Endothelial cell of umbilical vein (primary cell): Measurements from ENCODE around the gene TLR9. TPM values are rescaled to one million over a fixed set of nuclear protein-coding genes. Genes with fewer than 3 reads are reported as not detected.

Experiments
- BruUV-seq: library from RNA; stranded (reverse); fragments of 400-500 nt; replicated peaks from 2 replicates; lab custom pipeline; 2021; lab: Mats Ljungman, UMichigan
- CTCF ChIA-PET: fragments of 300-600, 350-600 bp; sonication (Branson Sonifier 250); formaldehyde crosslinking; loops from one replicate; lab custom pipeline; 2021; ENCODE audit warnings: antibody characterized with exemption, inconsistent platforms; lab: Charles Lee
- POLR2A ChIA-PET: fragments of 300-600, 350-600 bp; sonication (Branson Sonifier 250); formaldehyde crosslinking; loops from one replicate; lab custom pipeline; 2021; ENCODE audit warnings: antibody characterized with exemption, inconsistent platforms; lab: Charles Lee
- DNase-seq: peaks from one replicate; pipeline ENCODE4 v3.0.0-alpha.2; 2011; ENCODE audit warnings: low read depth, low spot score
- FAIRE-seq: peaks from 2 replicates; lab custom pipeline; 2011; peaks lifted over from hg19 to GRCh38; lab: Jason Lieb, UNC
- H2AFZ ChIP-seq: 2 replicates; pipeline ENCODE4 v1.6.0; 2012; ENCODE audit warnings: low read depth, low read length, control low read depth, inconsistent platforms
- H3K27ac ChIP-seq: 2 replicates; pipeline ENCODE4 v1.5.1; 2011; ENCODE audit warnings: low read depth, mild to moderate bottlenecking, control low read depth, low read length, moderate library complexity; ENCODE audit not compliant: insufficient read depth
- H3K27me3 ChIP-seq, 2 experiments: 2 replicates each; pipeline versions ENCODE4 v1.6.0 to v1.6.1; 2011; ENCODE audit warnings: low read length in 2 of 2, mixed read lengths in 1 of 2; ENCODE audit not compliant: control insufficient read depth in 2 of 2, insufficient read depth in 2 of 2
- H3K36me3 ChIP-seq, 2 experiments: 2 replicates in 1 of 2; 3 replicates in 1 of 2; pipeline ENCODE4 v1.5.1; 2011; ENCODE audit warnings: low read length in 2 of 2, mild to moderate bottlenecking in 1 of 2, moderate library complexity in 1 of 2; ENCODE audit not compliant: control insufficient read depth in 2 of 2, insufficient read depth in 2 of 2; ENCODE audit errors: extremely low read depth in 1 of 2
- H3K4me1 ChIP-seq: 3 replicates; pipeline ENCODE4 v1.5.1; 2011; ENCODE audit warnings: mild to moderate bottlenecking, low read length; ENCODE audit not compliant: control insufficient read depth, insufficient read depth; ENCODE audit errors: extremely low read depth
- H3K4me2 ChIP-seq: 2 replicates; pipeline ENCODE4 v1.6.1; 2011; ENCODE audit warnings: low read length, control low read depth, mixed read lengths; ENCODE audit not compliant: insufficient read depth
- H3K4me3 ChIP-seq, 3 experiments: fragments of 200-600 bp in 1 of 3; sonication (generic), shearing (Covaris generic) in 1 of 3; replicated peaks in 1 of 3; 2 replicates each; pipeline ENCODE4 v1.5.1; 2011 to 2016; ENCODE audit warnings: control low read depth in 3 of 3, low read length in 3 of 3, mild to moderate bottlenecking in 2 of 3, inconsistent platforms in 1 of 3, low read depth in 1 of 3, moderate library complexity in 1 of 3; ENCODE audit not compliant: insufficient read depth in 1 of 3
- H3K79me2 ChIP-seq: 2 replicates; pipeline ENCODE4 v1.6.0; 2012; ENCODE audit warnings: low read length, inconsistent platforms; ENCODE audit not compliant: control insufficient read depth, insufficient read depth
- H3K9ac ChIP-seq: replicated peaks from 2 replicates; pipeline ENCODE3; 2011; ENCODE audit warnings: low read length, control low read depth; ENCODE audit not compliant: insufficient read depth; ENCODE audit errors: extremely low read depth
- H3K9me1 ChIP-seq: replicated peaks from 3 replicates; pipeline ENCODE4 v1.6.0; 2011; ENCODE audit warnings: mild to moderate bottlenecking, low read length; ENCODE audit not compliant: control insufficient read depth, insufficient read depth; ENCODE audit errors: extremely low read depth
- H3K9me3 ChIP-seq: replicated peaks from 2 replicates; pipeline ENCODE4 v1.5.1; 2012; ENCODE audit warnings: low read length, inconsistent platforms; ENCODE audit not compliant: control insufficient read depth, insufficient read depth
- H4K20me1 ChIP-seq: replicated peaks from 2 replicates; pipeline ENCODE3; 2011; ENCODE audit warnings: mild to moderate bottlenecking, low read length; ENCODE audit not compliant: control insufficient read depth, insufficient read depth; ENCODE audit errors: extremely low read depth
- CTCF ChIP-seq, 2 donors: IDR thresholded peaks; 1 replicate in 1 of 2; 2 replicates in 1 of 2; pipeline ENCODE4 v1.5.1; 2011; ENCODE audit warnings: low read length in 2 of 2, mild to moderate bottlenecking in 2 of 2, moderate library complexity in 2 of 2, control low read depth in 1 of 2, inconsistent platforms in 1 of 2, low read depth in 1 of 2; ENCODE audit not compliant: insufficient read depth in 1 of 2; ENCODE audit errors: extremely low read depth in 1 of 2
- EZH2 ChIP-seq: IDR thresholded peaks from 2 replicates; pipeline ENCODE4 v1.6.1; 2012; ENCODE audit warnings: borderline replicate concordance, low read depth, mild to moderate bottlenecking, moderate library complexity, low read length, inconsistent platforms; ENCODE audit not compliant: severe bottlenecking
- FOS ChIP-seq: IDR thresholded peaks from 2 replicates; pipeline ENCODE4 v1.6.1; 2011; ENCODE audit warnings: mild to moderate bottlenecking, low read length, moderate library complexity, borderline replicate concordance; ENCODE audit not compliant: insufficient read depth
- GATA2 ChIP-seq: IDR thresholded peaks from 2 replicates; pipeline ENCODE4 v1.7.0; 2011; ENCODE audit warnings: low read depth, mild to moderate bottlenecking, moderate library complexity, mixed read lengths, low read length; ENCODE audit not compliant: insufficient read length, insufficient read depth
- JUN ChIP-seq: IDR thresholded peaks from 2 replicates; pipeline ENCODE4 v1.6.1; 2011; ENCODE audit warnings: borderline replicate concordance, low read depth; ENCODE audit not compliant: insufficient read length, insufficient read depth
- MYC ChIP-seq: IDR thresholded peaks from one replicate; pipeline ENCODE4 v1.6.1; 2011; ENCODE audit warnings: mild to moderate bottlenecking, low read depth, low read length
- POLR2A ChIP-seq: IDR thresholded peaks from 2 replicates; pipeline ENCODE4 v1.6.1; 2012; ENCODE audit warnings: low read depth, mild to moderate bottlenecking, control low read depth, low read length
- POLR2AphosphoS5 ChIP-seq: IDR thresholded peaks from 2 replicates; pipeline ENCODE4 v1.6.1; 2012; ENCODE audit warnings: low read depth, mild to moderate bottlenecking, control low read depth, low read length, moderate library complexity; ENCODE audit not compliant: insufficient read depth
- dilution Hi-C: fragments of 300-500 bp; cut with MboI; formaldehyde crosslinking; loops from one replicate; pipeline ENCODE4 v1.15.0; 2019; ENCODE audit warnings: low sequenced_read_pairs; ENCODE audit not compliant: extremely low pct_ligation_motif_present
- intact Hi-C: fragments of 100-400 bp; cut with micrococcal nuclease; formaldehyde crosslinking; loops from one replicate; pipeline ENCODE4 v1.10.0; 2022
- polyA plus RNA-seq, 4 experiments: library from polyadenylated mRNA; depleted of rRNA in 3 of 4; stranded (reverse) in 3 of 4; unstranded in 1 of 4; fragments of >200 nt; gene quantifications; 2 replicates each; pipeline versions ENCODE4 v1.2.1 to v1.2.3, GENCODE V29; 2011 to 2012; ENCODE audit warnings: missing spikeins in 1 of 4
- total RNA-seq: library from RNA; stranded (reverse); gene quantifications from 2 replicates; pipeline ENCODE4 v1.2.3, GENCODE V29; 2021
- TF ChIP-seq, protein P1 (sequence below): IDR thresholded peaks from 2 replicates; pipeline ENCODE4 v1.6.1; 2011; ENCODE audit not compliant: insufficient read depth, insufficient read length

The TLR9 gene
- total and polyA plus RNA-seq, 2 donors (not counting 3 experiments of a cell fraction or from before 2014, with no cell fraction given) = not detected

DNA sequence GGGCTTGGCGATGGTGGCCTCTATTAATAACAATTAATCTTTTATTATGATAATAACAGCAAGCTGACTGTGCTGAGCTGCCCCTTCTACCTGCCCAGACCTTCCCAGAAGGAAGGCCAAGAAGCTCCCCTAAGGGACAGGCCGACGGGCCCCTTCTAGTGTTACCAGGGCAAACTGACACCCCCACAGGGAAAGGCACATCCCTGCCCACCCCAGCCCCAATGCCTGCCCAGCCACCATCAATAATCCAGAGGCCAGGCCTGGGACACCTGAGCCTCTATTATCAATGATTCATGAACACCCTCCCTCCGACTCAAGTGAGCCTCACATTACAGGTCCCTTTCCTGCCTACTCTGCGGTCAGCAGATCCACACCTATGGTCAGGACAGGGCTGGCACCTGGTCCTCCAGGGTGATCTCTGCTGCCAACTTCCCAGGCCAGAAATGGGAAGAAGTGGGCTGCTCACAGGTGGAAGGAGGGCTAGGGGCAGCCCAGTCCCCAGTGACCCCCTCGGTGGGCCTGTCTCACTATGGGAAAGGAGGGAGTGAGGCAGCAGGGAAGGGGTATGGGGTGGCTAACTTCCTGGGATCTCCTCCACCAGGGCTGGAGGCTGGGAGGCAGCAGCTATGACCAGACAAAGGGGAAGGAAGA, 11.7 kb upstream of the TLR9 start:
- DNase-seq (no peak), FAIRE-seq (no peak)
- Histone ChIP-seq H3K4me3 (no peak overlapping the region), H3K9me3 (no peaks in the 10 kb centered on the region), H3K27ac (peak overlapping the region; percentile 80), H3K4me1 (peaks cover 18% of the 10 kb centered on the region), H3K36me3 (peaks cover 0 to 2% of the 10 kb centered on the region in 2 experiments), H3K79me2 (peaks cover 40% of the 10 kb centered on the region), H3K9ac (no peak overlapping the region), H2AFZ (no peak overlapping the region), H3K27me3 (no peaks in the 10 kb centered on the region), H3K9me1 (no peaks in the 10 kb centered on the region), H4K20me1 (no peaks in the 10 kb centered on the region), H3K4me2 (peak overlapping the region; percentile 32)
- intact Hi-C loops (loop anchor here (1.0 to 5.0 kb wide), 2 partner anchors 17 to 210 kb away; partner anchors contain the start of gene SEMA3G), dilution Hi-C loops (no loop called here)
- BruUV-seq = no TSS peak
- ChIA-PET CTCF (interaction anchor here (0.7 to 7.3 kb wide), 15 partner anchors 15 to 212 kb away, joined by 3 to 104 read pairs (median 3); partner anchors contain the start of genes GLYCTK, POC1A, TLR9 and WDR82), POLR2A (interaction anchor here (0.9 kb wide), 1 partner anchor 18 kb away, joined by 3 read pairs; no protein-coding TSS in a partner anchor)
- TF ChIP-seq FOS (no peak), JUN (no peak), MYC (no peak), CTCF (IDR thresholded peaks at IDR 0.05; ENCODE audit: extremely low read depth in 1 of 2, insufficient read depth in 1 of 2, low read depth in 1 of 2, low read length in 2 of 2) (no peak), POLR2AphosphoS5 (no peak), POLR2A (no peak), EZH2 (no peak), GATA2 (no peak)
- TF ChIP-seq, protein P1, sequence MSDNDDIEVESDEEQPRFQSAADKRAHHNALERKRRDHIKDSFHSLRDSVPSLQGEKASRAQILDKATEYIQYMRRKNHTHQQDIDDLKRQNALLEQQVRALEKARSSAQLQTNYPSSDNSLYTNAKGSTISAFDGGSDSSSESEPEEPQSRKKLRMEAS = no peak
